Measurements from ENCODE around the gene THRAP3.

DNA sequence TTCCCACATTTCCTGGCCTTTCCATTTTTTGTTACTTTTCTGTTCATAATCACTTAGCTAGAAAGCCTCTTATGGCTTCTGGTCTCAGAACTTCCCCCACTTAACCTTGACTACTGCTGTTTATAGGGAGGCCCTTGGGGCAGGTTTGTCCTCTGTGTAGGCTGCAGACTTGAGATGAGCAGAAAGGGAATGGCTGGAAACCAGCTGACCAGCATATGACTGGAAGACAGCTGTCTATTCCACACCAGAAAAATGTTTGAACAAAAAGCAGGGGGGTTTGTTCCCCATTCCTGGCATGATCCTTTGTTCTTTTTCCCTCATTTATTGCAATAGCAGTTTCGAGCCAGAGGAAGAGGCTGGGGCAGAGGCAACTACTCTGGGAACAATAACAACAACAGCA is 77.0 kb downstream of the THRAP3 start:
- TF ChIP-seq, protein P1, sequence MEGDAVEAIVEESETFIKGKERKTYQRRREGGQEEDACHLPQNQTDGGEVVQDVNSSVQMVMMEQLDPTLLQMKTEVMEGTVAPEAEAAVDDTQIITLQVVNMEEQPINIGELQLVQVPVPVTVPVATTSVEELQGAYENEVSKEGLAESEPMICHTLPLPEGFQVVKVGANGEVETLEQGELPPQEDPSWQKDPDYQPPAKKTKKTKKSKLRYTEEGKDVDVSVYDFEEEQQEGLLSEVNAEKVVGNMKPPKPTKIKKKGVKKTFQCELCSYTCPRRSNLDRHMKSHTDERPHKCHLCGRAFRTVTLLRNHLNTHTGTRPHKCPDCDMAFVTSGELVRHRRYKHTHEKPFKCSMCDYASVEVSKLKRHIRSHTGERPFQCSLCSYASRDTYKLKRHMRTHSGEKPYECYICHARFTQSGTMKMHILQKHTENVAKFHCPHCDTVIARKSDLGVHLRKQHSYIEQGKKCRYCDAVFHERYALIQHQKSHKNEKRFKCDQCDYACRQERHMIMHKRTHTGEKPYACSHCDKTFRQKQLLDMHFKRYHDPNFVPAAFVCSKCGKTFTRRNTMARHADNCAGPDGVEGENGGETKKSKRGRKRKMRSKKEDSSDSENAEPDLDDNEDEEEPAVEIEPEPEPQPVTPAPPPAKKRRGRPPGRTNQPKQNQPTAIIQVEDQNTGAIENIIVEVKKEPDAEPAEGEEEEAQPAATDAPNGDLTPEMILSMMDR (IDR thresholded peaks at IDR 0.05): no peak
- no peak for TF ChIP-seq POLR2A (IDR thresholded peaks at IDR 0.05)

All from sigmoid colon (tissue), 3 donors.